Measurements from ENCODE around the gene TULP1.
A peak's percentile ranks its signal among the peaks of the same experiment; 100 is the strongest.

Gene TULP1

DNA sequence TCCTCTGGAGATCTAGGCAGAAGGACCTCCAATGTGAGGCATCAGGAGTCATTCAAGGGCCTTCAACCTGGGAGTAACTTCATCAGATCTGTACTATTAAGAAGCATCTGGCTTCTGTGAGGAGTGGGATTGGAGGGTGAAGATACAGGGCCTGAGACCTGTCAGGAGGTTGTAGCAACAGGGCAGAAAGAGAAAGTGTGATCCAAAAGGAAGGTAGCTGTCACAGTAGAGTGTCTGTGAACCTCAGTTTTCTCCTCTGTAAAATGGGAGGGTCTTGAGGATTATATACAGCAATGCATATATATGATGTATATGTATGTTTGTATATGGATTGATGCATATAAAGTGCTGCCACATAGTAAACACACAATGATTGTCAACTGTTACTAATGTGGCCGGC lies 47.0 kb downstream of the TULP1 start:
- DNase-seq (ENCODE audit: low spot score): no peak

DNA sequence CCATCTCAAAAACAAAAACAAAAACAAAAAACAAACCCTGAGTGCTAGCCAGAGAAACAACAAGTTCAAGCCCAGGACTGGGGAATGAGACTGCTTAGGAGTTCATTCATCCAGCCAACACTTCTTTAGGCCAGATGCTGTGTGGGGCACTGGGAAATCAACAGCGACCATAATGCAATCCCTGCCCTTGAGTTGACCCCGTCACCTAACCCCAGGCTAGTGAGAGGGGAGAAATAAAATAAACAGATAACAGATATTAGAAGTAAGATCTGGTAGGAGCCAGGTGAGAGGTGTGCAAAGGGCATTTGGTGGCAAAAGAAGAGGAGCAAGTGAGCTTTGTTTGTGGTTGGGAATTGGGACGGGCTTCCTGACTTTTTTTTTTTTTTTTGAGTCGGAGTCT lies 49.4 kb downstream of the TULP1 start:
- DNase-seq (ENCODE audit: low spot score): no peak

DNA sequence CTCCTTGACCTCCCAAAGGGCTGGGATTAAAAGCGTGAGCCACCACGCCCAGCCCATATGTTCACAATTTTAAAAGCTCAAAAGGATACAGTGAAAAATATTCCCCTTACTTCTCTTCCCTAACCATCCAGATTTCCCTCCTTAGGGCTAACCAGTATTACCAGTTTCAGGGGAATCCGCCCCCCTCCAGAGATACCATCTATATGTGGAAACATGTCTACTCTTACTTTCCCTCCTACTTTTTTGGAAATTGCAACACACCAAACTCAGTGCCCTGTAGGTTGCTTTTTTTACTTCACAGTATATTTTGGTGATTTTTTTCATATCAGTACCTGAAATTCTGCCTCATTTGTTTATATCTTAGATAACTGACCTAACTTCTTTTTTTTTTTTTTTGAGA lies 51.4 kb downstream of the TULP1 start:
- DNase-seq (ENCODE audit: low spot score): no peak

DNA sequence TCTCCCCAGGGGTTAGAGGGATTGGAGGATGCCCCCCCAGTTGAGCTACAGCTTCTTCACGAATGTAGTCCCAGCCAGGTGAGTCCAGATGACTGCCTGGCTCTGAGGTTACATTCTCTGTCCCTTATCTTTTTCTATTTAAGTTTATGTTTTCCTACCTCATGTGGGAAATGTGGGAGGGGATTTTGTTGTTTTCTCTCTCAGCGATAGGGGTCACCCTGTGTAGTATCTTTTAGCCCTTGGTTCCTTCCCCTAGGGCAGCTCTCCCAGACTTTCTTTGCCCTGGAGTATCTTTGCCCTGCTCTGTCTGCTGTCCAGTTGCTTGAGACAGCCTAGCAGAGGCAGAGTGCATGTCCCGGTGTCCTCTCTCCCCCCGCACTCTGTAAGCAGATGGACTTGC lies 54.8 kb downstream of the TULP1 start:
- no peak for DNase-seq (ENCODE audit: low spot score)

DNA sequence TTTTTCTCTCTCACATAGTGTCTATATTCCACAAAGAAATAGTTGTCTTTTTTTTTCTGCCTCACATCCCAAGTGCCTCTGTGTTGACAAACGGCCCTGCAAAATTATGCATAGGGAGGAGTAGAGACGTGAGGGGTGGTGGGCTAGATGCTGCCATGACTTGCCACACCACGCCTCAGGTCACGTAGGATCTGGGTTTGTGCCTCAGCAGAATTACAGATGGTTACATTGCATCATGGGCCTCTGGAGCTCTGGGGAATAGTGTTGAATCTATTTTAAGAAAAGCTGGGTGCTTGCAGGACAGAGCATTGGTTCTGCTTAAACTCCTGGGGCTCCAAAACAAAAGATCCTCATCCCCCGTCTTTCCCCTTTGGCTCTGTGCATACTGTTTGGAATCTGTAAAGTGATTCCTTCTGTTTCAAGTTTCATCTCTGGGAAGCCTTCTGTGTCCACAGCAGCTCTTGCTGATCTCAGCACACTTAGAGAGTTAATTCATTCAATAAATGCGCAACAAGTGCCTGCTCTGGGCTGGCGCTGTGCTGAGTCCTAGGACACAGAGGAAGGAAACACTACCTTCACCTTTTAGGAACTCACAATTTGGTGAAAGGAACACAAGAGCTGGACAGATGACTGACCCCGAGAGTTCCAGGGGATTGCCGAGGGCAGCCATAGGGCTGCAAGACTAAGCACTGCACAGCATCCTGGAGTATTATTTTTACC lies 58.1 kb downstream of the TULP1 start:
- no peak for DNase-seq (ENCODE audit: low spot score)

DNA sequence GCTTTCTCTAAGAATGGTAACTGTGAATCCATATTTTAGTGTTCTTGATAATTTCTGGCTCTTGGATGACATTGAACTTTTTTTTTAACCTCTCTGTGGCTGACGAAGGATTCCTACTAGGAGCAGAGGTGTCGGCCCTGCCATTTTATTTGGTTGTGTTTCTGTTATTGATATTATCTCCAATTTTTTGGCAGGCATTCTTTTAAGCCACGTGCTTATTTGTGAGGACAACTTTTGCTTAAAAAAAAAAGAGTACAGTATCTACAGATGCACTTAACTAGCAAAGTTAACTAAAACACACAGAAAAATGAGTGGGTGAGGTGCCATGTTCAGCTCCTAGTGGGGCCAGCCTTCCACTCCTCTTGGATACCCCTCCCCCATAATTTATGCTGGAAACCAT lies 59.5 kb downstream of the TULP1 start:
- DNase-seq (ENCODE audit: low spot score): no peak

DNA sequence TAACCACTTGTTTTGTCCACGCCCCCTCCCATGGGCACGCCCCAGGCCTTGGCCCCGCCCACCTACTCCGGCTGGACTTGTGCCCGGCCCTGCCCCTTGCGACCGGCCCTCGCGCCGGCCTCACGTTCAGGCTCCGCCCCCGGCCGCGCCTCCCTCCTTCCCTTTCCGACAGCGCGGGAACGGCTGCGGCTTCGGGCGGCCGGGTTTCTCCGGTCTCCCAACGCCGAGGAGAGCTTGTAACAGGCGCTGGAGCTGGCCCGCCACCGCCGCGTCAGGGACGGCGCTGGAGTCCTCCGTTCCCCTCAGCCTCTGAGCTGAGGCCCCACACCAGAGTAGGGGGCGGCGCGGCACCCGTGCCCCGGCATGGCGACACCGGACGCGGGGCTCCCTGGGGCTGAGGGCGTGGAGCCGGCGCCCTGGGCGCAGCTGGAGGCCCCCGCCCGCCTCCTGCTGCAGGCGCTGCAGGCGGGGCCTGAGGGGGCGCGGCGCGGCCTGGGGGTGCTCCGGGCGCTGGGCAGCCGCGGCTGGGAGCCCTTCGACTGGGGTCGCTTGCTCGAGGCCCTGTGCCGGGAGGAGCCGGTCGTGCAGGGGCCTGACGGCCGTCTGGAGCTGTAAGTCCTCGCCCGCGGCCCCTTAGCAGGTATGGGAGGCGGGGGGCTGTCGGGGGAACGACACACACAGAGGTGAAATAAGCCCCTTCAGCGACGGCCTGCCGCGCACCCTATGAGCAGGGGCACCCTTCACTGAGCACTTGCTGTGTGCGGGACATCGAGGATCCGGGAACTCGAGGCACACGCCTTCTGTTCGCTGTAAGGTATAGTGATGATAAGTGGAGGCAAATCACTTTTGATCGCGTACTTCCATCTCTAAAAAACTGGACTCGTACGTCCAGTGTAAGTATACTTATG lies 60.3 kb downstream of the TULP1 start, which contains the start of gene FANCE:
FANCE (plus strand) TSS at position 156 of the 908 bp plus-strand sequence; CDS start at position 364, 208 bp downstream.
- peak; percentile 90 for DNase-seq (ENCODE audit: low spot score)

DNA sequence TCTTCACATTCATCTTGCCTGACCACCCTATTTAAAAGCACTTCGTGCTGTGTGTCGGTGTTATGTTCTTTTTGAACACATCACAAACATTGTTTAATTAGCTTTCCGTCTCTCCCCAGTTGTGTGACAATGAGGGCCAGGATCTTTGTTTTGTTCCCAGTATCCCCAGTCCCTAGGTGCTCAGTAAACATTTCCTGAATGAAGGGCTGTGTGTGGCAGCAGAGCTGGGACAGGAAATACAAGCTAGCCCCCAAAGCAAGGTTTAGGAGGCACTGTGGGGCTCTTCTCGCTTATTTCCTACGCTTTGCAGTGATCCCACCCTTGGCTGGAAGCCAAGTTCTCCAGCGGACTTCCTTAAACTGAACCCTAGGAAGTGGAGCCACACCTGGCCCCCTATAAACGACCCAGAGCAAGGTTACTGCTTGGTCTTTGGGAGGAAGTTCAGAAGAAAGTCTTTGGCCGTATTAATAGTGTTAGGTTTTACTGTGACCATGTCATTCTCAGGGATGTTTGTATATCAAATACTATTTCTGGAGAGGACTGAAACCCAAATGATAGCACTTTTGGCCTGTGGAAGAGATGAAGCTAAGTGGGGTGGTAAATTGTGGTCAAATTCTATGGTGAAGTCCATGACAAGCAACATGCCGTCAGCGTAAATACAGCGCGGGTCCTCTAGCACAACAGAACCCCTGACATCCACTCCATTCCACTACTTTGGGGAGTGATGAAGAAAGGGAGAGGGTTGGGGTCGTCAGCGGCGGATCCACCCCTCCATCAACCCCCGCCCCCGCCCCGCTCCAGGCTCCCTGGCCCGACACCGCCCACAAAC lies 61.1 kb downstream of the TULP1 start:
- no peak for DNase-seq (ENCODE audit: low spot score)

DNA sequence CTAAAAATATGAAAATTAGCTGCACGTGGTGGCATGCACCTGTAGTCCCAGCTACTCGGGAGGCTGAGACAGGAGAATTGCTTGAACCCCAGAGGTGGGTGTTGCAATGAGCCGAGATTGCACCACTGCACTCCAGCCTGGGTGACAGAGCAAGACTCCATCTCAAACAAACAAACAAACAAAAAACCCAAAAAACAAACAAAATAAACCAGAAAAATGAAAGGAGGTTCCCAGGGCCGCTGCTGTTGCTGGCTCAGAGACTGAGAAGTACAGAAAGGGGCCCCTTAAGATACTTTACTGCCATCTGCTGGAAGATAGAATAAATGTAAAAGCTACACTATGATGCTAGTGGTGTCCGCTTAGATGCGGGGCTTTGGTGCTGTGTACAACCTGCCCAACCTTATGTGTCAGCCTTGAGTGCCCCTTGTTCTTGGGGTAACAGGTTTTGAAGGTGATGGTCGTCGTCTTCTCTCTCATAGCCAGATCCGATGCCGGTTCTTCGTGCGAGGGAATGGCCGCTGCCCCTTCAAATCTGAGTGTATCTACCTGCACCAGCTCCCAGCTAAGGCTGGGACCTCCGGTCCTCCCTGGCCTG lies 63.3 kb downstream of the TULP1 start:
- DNase-seq (ENCODE audit: low spot score): peak; percentile 85

DNA sequence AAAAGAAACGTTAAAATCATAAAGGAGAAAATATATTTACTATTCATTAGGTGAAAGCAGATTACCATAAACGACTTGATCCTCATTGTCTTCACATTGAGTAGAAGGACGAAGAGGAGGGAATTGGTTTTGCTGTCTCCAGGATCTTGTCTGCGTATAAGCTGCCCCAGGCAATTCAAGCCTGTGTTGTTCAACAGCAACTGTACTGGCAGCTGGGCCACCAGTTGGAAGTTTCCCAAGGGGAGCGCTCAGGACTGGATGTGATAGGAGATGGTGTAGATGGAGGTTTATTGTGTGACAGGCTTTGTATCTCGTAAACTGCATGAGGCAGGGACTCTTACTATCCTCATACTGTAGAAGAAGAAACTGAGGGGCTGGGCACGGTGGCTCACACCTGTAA lies 64.5 kb downstream of the TULP1 start:
- DNase-seq (ENCODE audit: low spot score): no peak

Measured in kidney capillary endothelial cell (primary cell).